PC-9 (cell line): Measurements from ENCODE around the gene XCR1. TPM values are rescaled to one million over a fixed set of nuclear protein-coding genes. Genes with fewer than 3 reads are reported as not detected.

ENCODE experiments used
- BruUV-seq: library from RNA; stranded (reverse); fragments of 400-500 nt; replicated peaks from 2 replicates; lab custom pipeline; 2021; lab: Mats Ljungman, UMichigan
- CTCF ChIA-PET: fragments of 300-600 bp; sonication (Branson Sonifier 250); formaldehyde crosslinking; loops from one replicate; lab custom pipeline; 2022; ENCODE audit warnings: antibody characterized with exemption; lab: Charles Lee
- POLR2A ChIA-PET: fragments of 300-600 bp; sonication (Branson Sonifier 250); formaldehyde crosslinking; loops from one replicate; lab custom pipeline; 2022; ENCODE audit warnings: antibody characterized with exemption; ENCODE audit not compliant: unreplicated experiment; lab: Charles Lee
- DNase-seq, 2 experiments: peaks; one replicate each; pipeline versions ENCODE4 v3.0.0 to v3.0.0-alpha.2; 2015 to 2022; ENCODE audit warnings: mixed read lengths in 1 of 2
- H2AFZ ChIP-seq: fragments of 200-600 bp; sonication (generic); 2 replicates; pipeline ENCODE4 v1.8.1; 2017; ENCODE audit warnings: antibody characterized with exemption
- H3F3A ChIP-seq: fragments of 200-600 bp; sonication (generic); 2 replicates; pipeline ENCODE4 v1.8.1; 2017; ENCODE audit warnings: antibody characterized with exemption, mild to moderate bottlenecking, low read depth; ENCODE audit not compliant: insufficient read depth
- H3K27ac ChIP-seq: fragments of 200-600 bp; sonication (generic); 2 replicates; pipeline ENCODE4 v1.6.1; 2016; ENCODE audit warnings: mixed run types
- H3K27me3 ChIP-seq: fragments of 200-600 bp; sonication (generic); 2 replicates; pipeline ENCODE4 v1.6.1; 2016; ENCODE audit warnings: low read depth, mixed run types; ENCODE audit not compliant: insufficient read depth
- H3K36me3 ChIP-seq: fragments of 200-600 bp; sonication (generic); 2 replicates; pipeline ENCODE4 v1.6.1; 2016; ENCODE audit warnings: low read depth, mixed run types
- H3K4me1 ChIP-seq: fragments of 200-600 bp; sonication (generic); replicated peaks from 2 replicates; pipeline ENCODE4 v1.6.1; 2016; ENCODE audit warnings: mixed run types; ENCODE audit not compliant: insufficient read depth
- H3K4me2 ChIP-seq: fragments of 200-600 bp; sonication (generic); 2 replicates; pipeline ENCODE4 v1.6.1; 2017; ENCODE audit warnings: mixed run types
- H3K4me3 ChIP-seq: fragments of 200-600 bp; sonication (generic); 2 replicates; pipeline ENCODE4 v1.6.1; 2016; ENCODE audit warnings: mixed run types
- H3K79me2 ChIP-seq: fragments of 200-600 bp; sonication (generic); 2 replicates; pipeline ENCODE4 v1.6.1; 2017; ENCODE audit warnings: low read depth, mixed run types
- H3K9me2 ChIP-seq: fragments of 200-600 bp; sonication (generic); 2 replicates; pipeline ENCODE4 v1.8.1; 2017; ENCODE audit warnings: mild to moderate bottlenecking; ENCODE audit not compliant: insufficient read depth
- H3K9me3 ChIP-seq: fragments of 200-600 bp; sonication (generic); 2 replicates; pipeline ENCODE4 v1.8.1; 2016; ENCODE audit warnings: low read depth; ENCODE audit not compliant: insufficient read depth
- H4K20me1 ChIP-seq: fragments of 200-600 bp; sonication (generic); 2 replicates; pipeline ENCODE4 v1.8.1; 2017; ENCODE audit not compliant: insufficient read depth
- CTCF ChIP-seq: fragments of 200-600 bp; sonication (generic); conservative IDR thresholded peaks from 2 replicates; pipeline ENCODE4 v1.6.1; 2017; ENCODE audit warnings: mixed run types, antibody characterized with exemption, mild to moderate bottlenecking, moderate library complexity
- EZH2 ChIP-seq: fragments of 200-600 bp; sonication (generic); IDR thresholded peaks from 2 replicates; pipeline ENCODE4 v1.8.0; 2017; ENCODE audit warnings: antibody characterized with exemption, low read depth
- intact Hi-C: fragments of 100-400 bp; cut with micrococcal nuclease; formaldehyde crosslinking; loops from one replicate; pipeline ENCODE4 v1.10.0; 2022; ENCODE audit not compliant: unreplicated experiment
- total RNA-seq: library from RNA; stranded (reverse); gene quantifications from 2 replicates; pipeline ENCODE4 v1.2.3, GENCODE V29; 2021

XCR1 gene
- total RNA-seq, 1 experiment from 2014 or later, result 0.13 TPM

- Histone ChIP-seq H3K4me1 (no peaks in the 10 kb centered on the region), H2AFZ (no peak overlapping the region), H3K9me3 (0 out of 2 replicates have a peak, but pooled peaks cover 5% of the 10 kb centered on the region), H3K27ac (no peak overlapping the region), H3K4me3 (no peak overlapping the region), H3K4me2 (no peak overlapping the region), H3K36me3 (no peaks in the 10 kb centered on the region), H3K79me2 (no peaks in the 10 kb centered on the region), H3K9me2 (no peaks in the 10 kb centered on the region; the same call in 1 of the 2 replicates), H4K20me1 (no peaks in the 10 kb centered on the region), H3K27me3 (no peaks in the 10 kb centered on the region), H3F3A (no peaks in the 10 kb centered on the region)
- ChIA-PET POLR2A (no interaction called here), CTCF (no interaction called here)
- TF ChIP-seq EZH2 (no peak), CTCF (no peak)
- intact Hi-C loops, result no loop called here
- no TSS peak for BruUV-seq
- DNase-seq, result no peak
Measured at GRCh38 chr3:46030626-46031025, 3.3 kb upstream of the XCR1 start.

- Histone ChIP-seq H3K9me2 (no peaks in the 10 kb centered on the region; the same call in 1 of the 2 replicates), H2AFZ (no peak overlapping the region), H3K4me2 (no peak overlapping the region), H3K36me3 (no peaks in the 10 kb centered on the region), H3K27me3 (no peaks in the 10 kb centered on the region), H3K27ac (no peak overlapping the region), H3K9me3 (0 out of 2 replicates have a peak, but pooled peaks cover 5% of the 10 kb centered on the region), H3K79me2 (no peaks in the 10 kb centered on the region), H3K4me3 (no peak overlapping the region), H4K20me1 (no peaks in the 10 kb centered on the region), H3K4me1 (no peaks in the 10 kb centered on the region), H3F3A (no peaks in the 10 kb centered on the region)
- ChIA-PET POLR2A (no interaction called here), CTCF (no interaction called here)
- TF ChIP-seq CTCF (no peak), EZH2 (no peak)
- DNase-seq, result no peak
- BruUV-seq, result no TSS peak
- intact Hi-C loops, result no loop called here
Measured at GRCh38 chr3:46029953-46030543, 2.8 kb upstream of the XCR1 start.

DNA sequence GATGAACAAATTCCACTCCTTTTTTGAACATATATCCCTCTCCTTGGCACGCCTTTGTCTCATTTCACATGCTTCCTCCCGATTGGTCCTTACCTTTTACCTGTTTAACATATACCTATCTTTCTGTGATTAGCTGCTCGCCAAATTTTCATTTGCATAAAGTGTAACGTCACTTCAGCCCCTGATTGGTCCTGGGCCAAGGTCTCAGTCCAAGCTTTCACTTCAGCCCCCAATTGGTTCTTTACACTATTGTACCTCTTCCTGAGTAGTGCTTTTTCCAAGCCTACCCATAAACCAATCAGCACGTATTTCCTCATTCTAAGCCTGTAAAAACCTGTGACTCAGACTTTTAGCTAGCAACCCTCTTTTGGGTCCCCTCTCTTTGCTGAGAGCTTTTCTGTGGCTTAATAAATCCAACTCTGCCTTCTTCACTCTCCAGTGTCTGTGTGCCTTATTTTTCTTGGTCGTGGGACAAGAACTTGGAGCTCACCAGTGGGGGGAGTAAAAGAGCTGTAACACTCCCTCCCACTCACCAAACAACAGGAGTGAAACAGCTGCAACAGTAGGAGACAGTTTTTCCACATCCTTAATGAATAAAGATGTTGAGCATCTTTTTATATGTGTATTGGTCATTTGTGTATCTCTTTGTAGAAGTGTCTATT is 584 bp upstream of the XCR1 start:
- Histone ChIP-seq H3K36me3 (no peaks in the 10 kb centered on the region), H3K9me3 (0 out of 2 replicates have a peak, but pooled peaks cover 5% of the 10 kb centered on the region), H3K79me2 (no peaks in the 10 kb centered on the region), H3K4me1 (no peaks in the 10 kb centered on the region), H3F3A (no peaks in the 10 kb centered on the region), H2AFZ (no peak overlapping the region), H4K20me1 (no peaks in the 10 kb centered on the region), H3K4me3 (no peak overlapping the region), H3K9me2 (no peaks in the 10 kb centered on the region; the same call in 1 of the 2 replicates), H3K27me3 (no peaks in the 10 kb centered on the region), H3K4me2 (no peak overlapping the region), H3K27ac (no peak overlapping the region)
- BruUV-seq, result no TSS peak
- POLR2A ChIA-PET, result no interaction called here
- DNase-seq, result no peak
- CTCF ChIA-PET, result interaction anchor here (0.6 kb wide), 2 partner anchors 15 to 515 kb away, joined by 3 read pairs; no protein-coding TSS in a partner anchor
- intact Hi-C loops, result no loop called here
- TF ChIP-seq EZH2 (no peak), CTCF (no peak)
